Activated naive CD8-positive, alpha-beta T cell treated with anti-CD3 and anti-CD28 coated beads, Interleukin-2, amount 50 U/mL, for 24 hours (primary cell): ENCODE results near the gene DCDC2C.

Source experiments
- ATAC-seq: fragments of 150-1000 bp; cut with Tn5 transposase; one replicate; pipeline ENCODE4 v1.10.0; 2021
- DNase-seq: peaks from one replicate; pipeline ENCODE4 v3.0.0; 2021
- H3K27ac Mint-ChIP-seq: one replicate; pipeline ENCODE4 v1.8.0; 2021; ENCODE audit warnings: mild to moderate bottlenecking, mixed read lengths
- H3K27me3 Mint-ChIP-seq: one replicate; pipeline ENCODE4 v1.8.0; 2021; ENCODE audit warnings: mixed read lengths
- H3K36me3 Mint-ChIP-seq: one replicate; pipeline ENCODE4 v1.8.0; 2021; ENCODE audit warnings: low read depth, mixed read lengths
- H3K4me1 Mint-ChIP-seq: one replicate; pipeline ENCODE4 v1.8.0; 2021; ENCODE audit warnings: mixed read lengths
- H3K4me3 Mint-ChIP-seq: one replicate; pipeline ENCODE4 v1.8.0; 2021; ENCODE audit warnings: mild to moderate bottlenecking, moderate library complexity, mixed read lengths
- H3K9me3 Mint-ChIP-seq: one replicate; pipeline ENCODE4 v1.8.0; 2021; ENCODE audit warnings: mixed read lengths

The DCDC2C gene

GRCh38 chr2:3681625-3682024 lies 21.8 kb upstream of the DCDC2C start:
- H3K4me3 Mint-ChIP-seq, result no peak overlapping the region
- H3K36me3 Mint-ChIP-seq, result no peaks in the 10 kb centered on the region
- peaks cover 2% of the 10 kb centered on the region for H3K27me3 Mint-ChIP-seq
- no peaks in the 10 kb centered on the region for H3K4me1 Mint-ChIP-seq
- no peak for ATAC-seq
- no peaks in the 10 kb centered on the region for H3K9me3 Mint-ChIP-seq
- no peak for DNase-seq
- no peak overlapping the region for H3K27ac Mint-ChIP-seq

DNA sequence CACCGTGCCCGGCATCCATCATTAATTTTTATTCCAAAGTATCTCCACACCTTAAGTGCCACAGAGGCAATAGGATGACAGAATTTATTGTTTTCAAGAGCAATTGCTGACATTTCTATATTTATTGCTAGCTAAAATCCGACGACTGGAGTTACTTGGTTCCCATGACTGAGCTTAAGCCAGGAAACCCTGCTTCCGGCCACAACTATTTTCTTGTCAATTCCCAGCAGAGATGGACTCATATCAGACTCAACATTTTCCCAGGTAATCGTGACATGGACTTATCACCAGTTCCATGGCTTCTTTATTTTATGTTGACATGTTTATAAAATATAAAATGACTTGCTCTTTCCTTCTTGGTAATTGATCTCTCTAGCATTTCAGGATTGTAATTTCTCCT lies 20.6 kb upstream of the DCDC2C start:
- peaks cover 9% of the 10 kb centered on the region for H3K27me3 Mint-ChIP-seq
- H3K36me3 Mint-ChIP-seq, result no peaks in the 10 kb centered on the region
- DNase-seq (no peak), ATAC-seq (no peak)
- H3K9me3 Mint-ChIP-seq, result no peaks in the 10 kb centered on the region
- H3K4me1 Mint-ChIP-seq, result no peaks in the 10 kb centered on the region
- no peak overlapping the region for H3K4me3 Mint-ChIP-seq
- no peak overlapping the region for H3K27ac Mint-ChIP-seq

- no peaks in the 10 kb centered on the region for H3K36me3 Mint-ChIP-seq
- DNase-seq, result no peak
- H3K27ac Mint-ChIP-seq, result no peak overlapping the region
- no peak overlapping the region for H3K4me3 Mint-ChIP-seq
- H3K4me1 Mint-ChIP-seq, result no peaks in the 10 kb centered on the region
- ATAC-seq, result no peak
- no peaks in the 10 kb centered on the region for H3K9me3 Mint-ChIP-seq
- peaks cover 9% of the 10 kb centered on the region for H3K27me3 Mint-ChIP-seq
These were observed 19.5 kb upstream of the DCDC2C start for GRCh38 chr2:3683748-3684454.

DNA sequence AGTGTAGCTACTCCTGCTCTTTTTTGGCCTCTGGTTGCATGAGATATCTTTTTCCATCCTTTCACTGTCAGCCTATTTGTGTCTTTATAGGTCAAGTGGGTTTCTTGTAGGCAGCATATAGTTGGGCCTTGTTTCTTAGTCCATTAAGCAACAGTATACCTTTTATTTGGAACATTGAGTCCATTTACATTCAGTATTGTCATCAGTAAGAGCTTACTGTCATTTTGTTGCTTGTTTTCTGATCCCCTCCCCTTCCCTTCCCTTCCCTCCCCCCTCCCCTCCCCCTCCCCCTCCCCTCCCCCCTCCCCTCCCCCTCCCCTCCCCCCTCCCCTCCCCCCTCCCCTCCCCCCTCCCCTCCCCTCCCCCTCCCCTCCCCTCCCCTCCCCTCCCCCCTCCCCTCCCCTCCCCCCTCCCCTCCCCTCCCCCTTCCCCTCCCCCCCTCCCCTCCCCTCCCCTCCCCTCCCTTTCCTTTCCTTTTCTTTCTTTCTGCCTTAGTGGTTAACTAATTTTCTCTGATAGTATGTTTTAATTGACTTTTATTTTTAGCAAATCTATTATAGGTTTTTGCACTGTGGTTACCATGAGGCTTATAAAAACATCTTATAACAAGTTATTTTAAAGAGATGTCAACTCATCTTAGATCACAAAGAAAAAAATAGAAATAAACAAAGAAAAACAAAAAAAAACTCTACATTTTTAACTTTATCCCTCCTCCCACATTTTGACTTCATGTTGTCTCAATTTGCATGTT lies 13.2 kb upstream of the DCDC2C start:
- Mint-ChIP-seq H3K9me3 (peaks cover 12% of the 10 kb centered on the region), H3K36me3 (no peaks in the 10 kb centered on the region), H3K27me3 (peaks cover 17% of the 10 kb centered on the region), H3K4me3 (no peak overlapping the region), H3K27ac (no peak overlapping the region), H3K4me1 (no peaks in the 10 kb centered on the region)
- DNase-seq (no peak), ATAC-seq (no peak)

- ATAC-seq (no peak), DNase-seq (no peak)
- H3K4me1 Mint-ChIP-seq, result no peaks in the 10 kb centered on the region
- no peak overlapping the region for H3K4me3 Mint-ChIP-seq
- H3K27ac Mint-ChIP-seq, result no peak overlapping the region
- peaks cover 12% of the 10 kb centered on the region for H3K9me3 Mint-ChIP-seq
- H3K36me3 Mint-ChIP-seq, result no peaks in the 10 kb centered on the region
- H3K27me3 Mint-ChIP-seq, result peaks cover 14% of the 10 kb centered on the region
These were observed 11.0 kb upstream of the DCDC2C start for GRCh38 chr2:3692375-3692774.

- Mint-ChIP-seq H3K27ac (no peak overlapping the region), H3K36me3 (no peaks in the 10 kb centered on the region), H3K27me3 (peaks cover 19% of the 10 kb centered on the region), H3K4me3 (no peak overlapping the region), H3K4me1 (no peaks in the 10 kb centered on the region), H3K9me3 (peaks cover 6% of the 10 kb centered on the region)
- ATAC-seq (no peak), DNase-seq (no peak)
These were observed 6.8 kb upstream of the DCDC2C start for GRCh38 chr2:3696545-3696944.

GRCh38 chr2:3701071-3701470 lies 2.3 kb upstream of the DCDC2C start:
- ATAC-seq, result no peak
- Mint-ChIP-seq H3K4me1 (peaks cover 2% of the 10 kb centered on the region), H3K9me3 (no peaks in the 10 kb centered on the region), H3K4me3 (no peak overlapping the region), H3K27me3 (peaks cover 33% of the 10 kb centered on the region), H3K36me3 (no peaks in the 10 kb centered on the region), H3K27ac (no peak overlapping the region)
- no peak for DNase-seq

DNA sequence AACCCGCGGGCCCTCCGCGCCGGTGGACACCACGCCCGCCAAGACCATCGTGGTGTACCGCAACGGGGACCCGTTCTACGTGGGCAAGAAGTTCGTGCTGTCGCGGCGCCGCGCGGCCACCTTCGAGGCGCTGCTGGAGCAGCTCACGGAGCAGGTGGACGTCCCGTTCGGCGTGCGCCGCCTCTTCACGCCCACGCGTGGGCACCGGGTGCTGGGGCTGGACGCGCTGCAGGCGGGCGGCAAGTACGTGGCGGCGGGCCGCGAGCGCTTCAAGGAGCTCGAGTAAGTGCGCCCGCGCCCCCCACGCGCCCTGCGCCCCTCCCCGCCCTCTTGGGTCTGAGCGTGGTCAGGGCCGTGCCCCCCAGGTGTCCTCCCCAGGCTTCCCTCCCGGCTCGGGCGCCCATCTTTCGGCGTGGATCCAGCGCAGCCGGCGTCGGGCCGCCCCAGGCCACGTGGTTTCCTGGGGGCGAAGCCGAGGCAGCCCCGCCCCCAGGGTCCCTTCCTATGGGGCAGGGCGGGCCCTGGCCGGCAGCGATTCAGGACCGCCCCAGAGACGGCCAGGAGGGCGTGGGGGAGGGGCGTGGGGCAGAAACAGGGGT lies 481 bp downstream of the DCDC2C start:
- Mint-ChIP-seq H3K27me3 (peaks cover 41% of the 10 kb centered on the region), H3K9me3 (no peaks in the 10 kb centered on the region), H3K4me1 (peaks cover 2% of the 10 kb centered on the region), H3K36me3 (no peaks in the 10 kb centered on the region), H3K27ac (no peak overlapping the region), H3K4me3 (no peak overlapping the region)
- DNase-seq (no peak), ATAC-seq (peak; percentile 24)

DNA sequence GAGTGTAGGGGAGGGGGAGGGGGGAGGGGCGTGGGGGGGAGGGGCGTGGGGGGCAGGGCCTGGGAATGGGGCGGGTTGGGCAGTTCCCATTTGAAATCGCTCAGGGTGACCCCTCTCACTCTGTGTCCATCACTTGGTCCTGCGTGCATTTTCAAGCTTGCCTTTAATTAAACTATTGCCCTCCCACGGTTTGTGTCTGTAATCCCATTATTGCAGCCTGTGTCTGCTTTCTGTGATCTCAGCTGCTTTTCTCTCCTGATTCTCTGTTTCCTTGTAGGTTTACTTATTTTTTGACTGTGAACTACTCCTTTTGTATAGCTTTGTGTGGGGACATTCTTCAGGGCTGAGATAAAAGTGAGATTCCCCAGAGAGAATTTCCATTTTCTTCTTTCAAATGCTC lies 1.3 kb downstream of the DCDC2C start:
- no peak overlapping the region for H3K27ac Mint-ChIP-seq
- peaks cover 38% of the 10 kb centered on the region for H3K27me3 Mint-ChIP-seq
- ATAC-seq (no peak), DNase-seq (no peak)
- H3K4me1 Mint-ChIP-seq, result peaks cover 2% of the 10 kb centered on the region
- no peaks in the 10 kb centered on the region for H3K36me3 Mint-ChIP-seq
- no peak overlapping the region for H3K4me3 Mint-ChIP-seq
- H3K9me3 Mint-ChIP-seq, result no peaks in the 10 kb centered on the region

DNA sequence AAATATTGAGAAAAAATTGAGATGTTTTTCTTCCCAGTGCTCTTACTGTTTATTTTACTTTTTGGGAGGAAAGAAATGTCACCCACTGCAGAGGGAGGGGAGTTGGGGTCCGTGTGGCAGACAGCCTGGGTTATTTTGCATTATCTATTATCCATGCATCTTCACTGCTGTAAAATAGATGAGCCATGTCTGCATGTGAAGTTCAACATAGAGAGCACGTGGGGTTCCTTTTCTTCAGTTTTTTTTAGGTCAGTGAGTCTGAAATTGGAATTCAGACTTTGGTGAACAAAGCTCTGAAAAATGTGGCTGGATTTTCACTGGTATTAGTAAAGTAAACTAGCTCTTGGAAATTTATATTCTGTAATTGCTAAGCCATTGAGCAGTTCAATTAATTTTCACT lies 2.4 kb downstream of the DCDC2C start:
- Mint-ChIP-seq H3K27me3 (peaks cover 39% of the 10 kb centered on the region), H3K4me1 (peaks cover 2% of the 10 kb centered on the region), H3K36me3 (no peaks in the 10 kb centered on the region), H3K27ac (no peak overlapping the region), H3K9me3 (no peaks in the 10 kb centered on the region), H3K4me3 (no peak overlapping the region)
- DNase-seq, result no peak
- no peak for ATAC-seq

- Mint-ChIP-seq H3K27ac (no peak overlapping the region), H3K4me3 (no peak overlapping the region), H3K4me1 (peaks cover 2% of the 10 kb centered on the region), H3K36me3 (no peaks in the 10 kb centered on the region), H3K27me3 (peaks cover 33% of the 10 kb centered on the region), H3K9me3 (no peaks in the 10 kb centered on the region)
- ATAC-seq, result no peak
- no peak for DNase-seq
These were observed 3.5 kb downstream of the DCDC2C start for GRCh38 chr2:3706892-3707291.

DNA sequence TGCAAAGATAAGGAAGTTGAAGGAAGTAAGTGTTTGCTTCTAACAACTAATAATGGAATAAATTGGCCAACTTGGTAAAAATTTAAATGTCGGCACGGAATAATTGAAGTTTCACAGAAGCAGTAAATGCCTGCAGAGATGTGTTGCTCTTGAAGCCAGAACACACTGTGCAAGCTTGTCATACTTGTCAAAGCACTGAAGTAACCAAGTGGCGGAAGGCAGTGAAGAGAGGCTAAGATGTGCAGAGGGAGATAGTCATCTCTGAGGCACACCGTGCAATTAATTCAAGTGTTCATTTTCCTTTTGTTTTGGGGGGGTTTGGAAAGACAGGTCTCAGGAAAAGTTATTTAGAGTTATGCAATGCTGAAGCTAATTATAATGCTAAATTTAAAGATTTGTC lies 5.2 kb downstream of the DCDC2C start:
- Mint-ChIP-seq H3K4me3 (no peak overlapping the region), H3K27me3 (peaks cover 23% of the 10 kb centered on the region), H3K36me3 (no peaks in the 10 kb centered on the region), H3K4me1 (no peaks in the 10 kb centered on the region), H3K27ac (no peak overlapping the region), H3K9me3 (no peaks in the 10 kb centered on the region)
- no peak for DNase-seq
- no peak for ATAC-seq

DNA sequence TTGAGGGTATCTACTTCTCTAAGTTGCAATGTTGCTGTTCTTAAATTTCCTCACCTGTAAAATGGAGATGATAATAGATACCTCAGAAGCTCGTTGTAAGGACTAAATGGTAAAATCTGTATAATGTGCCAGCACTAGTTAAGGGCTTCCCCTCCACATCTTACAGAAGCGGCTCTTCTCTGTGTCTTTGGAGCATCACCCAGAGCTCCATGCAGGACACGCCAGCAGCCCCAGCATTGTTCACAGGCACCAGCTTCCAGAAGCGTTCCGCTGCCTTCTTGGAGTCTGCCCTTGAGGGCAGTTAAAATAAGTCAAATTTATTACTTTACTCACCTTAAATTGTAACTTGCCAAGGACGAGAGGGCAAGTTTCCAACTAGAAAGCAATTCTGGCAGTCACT lies 5.8 kb downstream of the DCDC2C start:
- DNase-seq, result no peak
- H3K4me3 Mint-ChIP-seq, result no peak overlapping the region
- no peaks in the 10 kb centered on the region for H3K36me3 Mint-ChIP-seq
- no peak for ATAC-seq
- H3K4me1 Mint-ChIP-seq, result no peaks in the 10 kb centered on the region
- no peaks in the 10 kb centered on the region for H3K9me3 Mint-ChIP-seq
- H3K27ac Mint-ChIP-seq, result no peak overlapping the region
- peaks cover 23% of the 10 kb centered on the region for H3K27me3 Mint-ChIP-seq

DNA sequence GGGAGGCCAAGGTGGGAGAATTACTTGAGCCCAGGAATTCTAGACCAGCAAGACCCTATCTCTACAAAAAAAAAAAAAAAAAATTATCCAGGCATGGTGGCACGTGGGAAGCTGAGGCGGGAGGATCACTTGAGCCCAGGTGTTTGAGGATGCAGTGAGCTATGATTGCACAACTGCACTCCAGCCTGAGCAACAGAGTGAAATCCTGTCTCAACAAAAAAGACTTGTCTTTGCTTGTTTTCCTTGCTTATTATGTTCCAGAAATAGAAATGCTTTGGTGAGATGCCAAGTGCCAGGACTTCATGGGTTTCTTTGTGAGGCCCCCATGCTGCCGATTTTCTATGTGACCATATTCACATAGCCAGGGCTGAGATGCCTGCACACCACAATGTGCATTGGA lies 9.0 kb downstream of the DCDC2C start:
- Mint-ChIP-seq H3K27me3 (peaks cover 4% of the 10 kb centered on the region), H3K36me3 (no peaks in the 10 kb centered on the region), H3K27ac (no peak overlapping the region), H3K9me3 (no peaks in the 10 kb centered on the region), H3K4me3 (no peak overlapping the region), H3K4me1 (no peaks in the 10 kb centered on the region)
- no peak for DNase-seq
- ATAC-seq, result no peak

GRCh38 chr2:3712831-3713503 lies 9.6 kb downstream of the DCDC2C start:
- H3K9me3 Mint-ChIP-seq, result no peaks in the 10 kb centered on the region
- no peaks in the 10 kb centered on the region for H3K36me3 Mint-ChIP-seq
- DNase-seq (no peak), ATAC-seq (no peak)
- H3K27me3 Mint-ChIP-seq, result peaks cover 4% of the 10 kb centered on the region
- H3K4me1 Mint-ChIP-seq, result no peaks in the 10 kb centered on the region
- H3K4me3 Mint-ChIP-seq, result no peak overlapping the region
- H3K27ac Mint-ChIP-seq, result no peak overlapping the region
